Endothelial cell of umbilical vein (primary cell): ENCODE measurements around the gene CLCN6. TPM values are rescaled to one million over a fixed set of nuclear protein-coding genes. Genes with fewer than 3 reads are reported as not detected.

Experiments used
- BruUV-seq: library from RNA; stranded (reverse); fragments of 400-500 nt; replicated peaks from 2 replicates; lab custom pipeline; 2021; lab: Mats Ljungman, UMichigan
- CTCF ChIA-PET: fragments of 300-600, 350-600 bp; sonication (Branson Sonifier 250); formaldehyde crosslinking; loops from one replicate; lab custom pipeline; 2021; ENCODE audit warnings: antibody characterized with exemption, inconsistent platforms; lab: Charles Lee
- POLR2A ChIA-PET: fragments of 300-600, 350-600 bp; sonication (Branson Sonifier 250); formaldehyde crosslinking; loops from one replicate; lab custom pipeline; 2021; ENCODE audit warnings: antibody characterized with exemption, inconsistent platforms; lab: Charles Lee
- DNase-seq: peaks from one replicate; pipeline ENCODE4 v3.0.0-alpha.2; 2011; ENCODE audit warnings: low read depth, low spot score
- FAIRE-seq: peaks from 2 replicates; lab custom pipeline; 2011; peaks lifted over from hg19 to GRCh38; lab: Jason Lieb, UNC
- H2AFZ ChIP-seq: 2 replicates; pipeline ENCODE4 v1.6.0; 2012; ENCODE audit warnings: low read depth, low read length, control low read depth, inconsistent platforms
- H3K27ac ChIP-seq: 2 replicates; pipeline ENCODE4 v1.5.1; 2011; ENCODE audit warnings: low read depth, mild to moderate bottlenecking, control low read depth, low read length, moderate library complexity; ENCODE audit not compliant: insufficient read depth
- H3K27me3 ChIP-seq, 2 experiments: 2 replicates each; pipeline versions ENCODE4 v1.6.0 to v1.6.1; 2011; ENCODE audit warnings: low read length in 2 of 2, mixed read lengths in 1 of 2; ENCODE audit not compliant: control insufficient read depth in 2 of 2, insufficient read depth in 2 of 2
- H3K36me3 ChIP-seq, 2 experiments: 2 replicates in 1 of 2; 3 replicates in 1 of 2; pipeline ENCODE4 v1.5.1; 2011; ENCODE audit warnings: low read length in 2 of 2, mild to moderate bottlenecking in 1 of 2, moderate library complexity in 1 of 2; ENCODE audit not compliant: control insufficient read depth in 2 of 2, insufficient read depth in 2 of 2; ENCODE audit errors: extremely low read depth in 1 of 2
- H3K4me1 ChIP-seq: 3 replicates; pipeline ENCODE4 v1.5.1; 2011; ENCODE audit warnings: mild to moderate bottlenecking, low read length; ENCODE audit not compliant: control insufficient read depth, insufficient read depth; ENCODE audit errors: extremely low read depth
- H3K4me2 ChIP-seq: 2 replicates; pipeline ENCODE4 v1.6.1; 2011; ENCODE audit warnings: low read length, control low read depth, mixed read lengths; ENCODE audit not compliant: insufficient read depth
- H3K4me3 ChIP-seq, 3 experiments: fragments of 200-600 bp in 1 of 3; sonication (generic), shearing (Covaris generic) in 1 of 3; replicated peaks in 1 of 3; 2 replicates each; pipeline ENCODE4 v1.5.1; 2011 to 2016; ENCODE audit warnings: control low read depth in 3 of 3, low read length in 3 of 3, mild to moderate bottlenecking in 2 of 3, inconsistent platforms in 1 of 3, low read depth in 1 of 3, moderate library complexity in 1 of 3; ENCODE audit not compliant: insufficient read depth in 1 of 3
- H3K79me2 ChIP-seq: 2 replicates; pipeline ENCODE4 v1.6.0; 2012; ENCODE audit warnings: low read length, inconsistent platforms; ENCODE audit not compliant: control insufficient read depth, insufficient read depth
- H3K9ac ChIP-seq: replicated peaks from 2 replicates; pipeline ENCODE3; 2011; ENCODE audit warnings: low read length, control low read depth; ENCODE audit not compliant: insufficient read depth; ENCODE audit errors: extremely low read depth
- H3K9me1 ChIP-seq: replicated peaks from 3 replicates; pipeline ENCODE4 v1.6.0; 2011; ENCODE audit warnings: mild to moderate bottlenecking, low read length; ENCODE audit not compliant: control insufficient read depth, insufficient read depth; ENCODE audit errors: extremely low read depth
- H3K9me3 ChIP-seq: replicated peaks from 2 replicates; pipeline ENCODE4 v1.5.1; 2012; ENCODE audit warnings: low read length, inconsistent platforms; ENCODE audit not compliant: control insufficient read depth, insufficient read depth
- H4K20me1 ChIP-seq: replicated peaks from 2 replicates; pipeline ENCODE3; 2011; ENCODE audit warnings: mild to moderate bottlenecking, low read length; ENCODE audit not compliant: control insufficient read depth, insufficient read depth; ENCODE audit errors: extremely low read depth
- CTCF ChIP-seq, 2 donors: IDR thresholded peaks; 1 replicate in 1 of 2; 2 replicates in 1 of 2; pipeline ENCODE4 v1.5.1; 2011; ENCODE audit warnings: low read length in 2 of 2, mild to moderate bottlenecking in 2 of 2, moderate library complexity in 2 of 2, control low read depth in 1 of 2, inconsistent platforms in 1 of 2, low read depth in 1 of 2; ENCODE audit not compliant: insufficient read depth in 1 of 2; ENCODE audit errors: extremely low read depth in 1 of 2
- EZH2 ChIP-seq: IDR thresholded peaks from 2 replicates; pipeline ENCODE4 v1.6.1; 2012; ENCODE audit warnings: borderline replicate concordance, low read depth, mild to moderate bottlenecking, moderate library complexity, low read length, inconsistent platforms; ENCODE audit not compliant: severe bottlenecking
- FOS ChIP-seq: IDR thresholded peaks from 2 replicates; pipeline ENCODE4 v1.6.1; 2011; ENCODE audit warnings: mild to moderate bottlenecking, low read length, moderate library complexity, borderline replicate concordance; ENCODE audit not compliant: insufficient read depth
- GATA2 ChIP-seq: IDR thresholded peaks from 2 replicates; pipeline ENCODE4 v1.7.0; 2011; ENCODE audit warnings: low read depth, mild to moderate bottlenecking, moderate library complexity, mixed read lengths, low read length; ENCODE audit not compliant: insufficient read length, insufficient read depth
- JUN ChIP-seq: IDR thresholded peaks from 2 replicates; pipeline ENCODE4 v1.6.1; 2011; ENCODE audit warnings: borderline replicate concordance, low read depth; ENCODE audit not compliant: insufficient read length, insufficient read depth
- MAX ChIP-seq: IDR thresholded peaks from 2 replicates; pipeline ENCODE4 v1.6.1; 2011; ENCODE audit not compliant: insufficient read depth, insufficient read length
- MYC ChIP-seq: IDR thresholded peaks from one replicate; pipeline ENCODE4 v1.6.1; 2011; ENCODE audit warnings: mild to moderate bottlenecking, low read depth, low read length
- POLR2A ChIP-seq: IDR thresholded peaks from 2 replicates; pipeline ENCODE4 v1.6.1; 2012; ENCODE audit warnings: low read depth, mild to moderate bottlenecking, control low read depth, low read length
- POLR2AphosphoS5 ChIP-seq: IDR thresholded peaks from 2 replicates; pipeline ENCODE4 v1.6.1; 2012; ENCODE audit warnings: low read depth, mild to moderate bottlenecking, control low read depth, low read length, moderate library complexity; ENCODE audit not compliant: insufficient read depth
- dilution Hi-C: fragments of 300-500 bp; cut with MboI; formaldehyde crosslinking; loops from one replicate; pipeline ENCODE4 v1.15.0; 2019; ENCODE audit warnings: low sequenced_read_pairs; ENCODE audit not compliant: extremely low pct_ligation_motif_present
- intact Hi-C: fragments of 100-400 bp; cut with micrococcal nuclease; formaldehyde crosslinking; loops from one replicate; pipeline ENCODE4 v1.10.0; 2022
- polyA plus RNA-seq, 4 experiments: library from polyadenylated mRNA; depleted of rRNA in 3 of 4; stranded (reverse) in 3 of 4; unstranded in 1 of 4; fragments of >200 nt; gene quantifications; 2 replicates each; pipeline versions ENCODE4 v1.2.1 to v1.2.3, GENCODE V29; 2011 to 2012; ENCODE audit warnings: missing spikeins in 1 of 4
- total RNA-seq: library from RNA; stranded (reverse); gene quantifications from 2 replicates; pipeline ENCODE4 v1.2.3, GENCODE V29; 2021

Gene CLCN6
- total and polyA plus RNA-seq, 2 donors (not counting 3 experiments of a cell fraction or from before 2014, with no cell fraction given) = 20.4 to 41.2 TPM

- Histone ChIP-seq H3K4me2 (no peak overlapping the region), H3K4me1 (no peaks in the 10 kb centered on the region), H2AFZ (no peak overlapping the region), H3K36me3 (no peaks in the 10 kb centered on the region), H3K79me2 (no peaks in the 10 kb centered on the region), H3K9me3 (no peaks in the 10 kb centered on the region), H3K27me3 (no peaks in the 10 kb centered on the region), H3K9me1 (no peaks in the 10 kb centered on the region), H3K27ac (no peak overlapping the region), H3K4me3 (no peak overlapping the region), H3K9ac (no peak overlapping the region), H4K20me1 (no peaks in the 10 kb centered on the region)
- no peak for TF ChIP-seq GATA2
- TF ChIP-seq CTCF (IDR thresholded peaks at IDR 0.05; ENCODE audit: extremely low read depth in 1 of 2, insufficient read depth in 1 of 2, low read depth in 1 of 2, low read length in 2 of 2) = no peak
- TF ChIP-seq FOS = no peak
- TF ChIP-seq POLR2A = no peak
- no peak for TF ChIP-seq POLR2AphosphoS5
- TF ChIP-seq EZH2 = no peak
- no peak for TF ChIP-seq MYC
- no peak for TF ChIP-seq JUN
- TF ChIP-seq MAX = no peak
- FAIRE-seq = no peak
- ChIA-PET POLR2A (no interaction called here), CTCF (no interaction called here)
- DNase-seq = no peak
- no TSS peak for BruUV-seq
- intact Hi-C loops (no loop called here), dilution Hi-C loops (no loop called here)
Observed at GRCh38 chr1:11869104-11869503, 63.1 kb downstream of the CLCN6 start.
